Colon (tissue), 2 donors: ENCODE results near the gene GNA12.

Source experiments
- FAIRE-seq: peaks from 2 replicates; lab custom pipeline; 2012; peaks lifted over from hg19 to GRCh38; lab: Jason Lieb, UNC
- donor health status: control.
- donor health status: control.

GNA12 gene

GRCh38 chr7:2802504-2803341, 41.4 kb downstream of the GNA12 start:
- FAIRE-seq, result no peak

- no peak for FAIRE-seq
These were observed 42.0 kb downstream of the GNA12 start for GRCh38 chr7:2802101-2802500.

- no peak for FAIRE-seq
These were observed 43.0 kb downstream of the GNA12 start for GRCh38 chr7:2800931-2801688.

- FAIRE-seq, result no peak
These were observed 43.7 kb downstream of the GNA12 start for GRCh38 chr7:2800220-2800930.

GRCh38 chr7:2799253-2799652, 44.9 kb downstream of the GNA12 start:
- no peak for FAIRE-seq

GRCh38 chr7:2798669-2799068, 45.4 kb downstream of the GNA12 start:
- no peak for FAIRE-seq

- no peak for FAIRE-seq
These were observed 47.5 kb downstream of the GNA12 start for GRCh38 chr7:2796358-2797352.

- FAIRE-seq, result no peak
These were observed 48.2 kb downstream of the GNA12 start for GRCh38 chr7:2795906-2796305.

- no peak for FAIRE-seq
These were observed 49.1 kb downstream of the GNA12 start for GRCh38 chr7:2794836-2795636.

GRCh38 chr7:2792856-2793487, 51.1 kb downstream of the GNA12 start:
- FAIRE-seq, result no peak

GRCh38 chr7:2792235-2792634, 51.9 kb downstream of the GNA12 start:
- no peak for FAIRE-seq

GRCh38 chr7:2791390-2791789, 52.7 kb downstream of the GNA12 start:
- FAIRE-seq, result no peak

- FAIRE-seq, result no peak
These were observed 56.7 kb downstream of the GNA12 start for GRCh38 chr7:2787251-2787951.

- no peak for FAIRE-seq
These were observed 57.4 kb downstream of the GNA12 start for GRCh38 chr7:2786607-2787116.

- FAIRE-seq, result no peak
These were observed 59.0 kb downstream of the GNA12 start for GRCh38 chr7:2785071-2785500.

GRCh38 chr7:2782565-2782964, 61.5 kb downstream of the GNA12 start:
- no peak for FAIRE-seq

GRCh38 chr7:2782121-2782520, 62.0 kb downstream of the GNA12 start:
- no peak for FAIRE-seq

GRCh38 chr7:2781636-2782035, 62.5 kb downstream of the GNA12 start:
- FAIRE-seq, result no peak

- FAIRE-seq, result no peak
These were observed 65.1 kb downstream of the GNA12 start for GRCh38 chr7:2779051-2779450.
